HepG2 (cell line): ENCODE data around the gene CYB5R2. TPM values are rescaled to one million over a fixed set of nuclear protein-coding genes. Genes with fewer than 3 reads are reported as not detected.

ENCODE experiments used
- ATAC-seq: fragments of 200-7000 bp; cut with Tn5 transposase; 3 replicates; pipeline ENCODE4 v1.9.1; 2020; ENCODE audit warnings: mild to moderate bottlenecking, moderate library complexity
- BruUV-seq: library from RNA; stranded (reverse); fragments of 400-500 nt; replicated peaks from 2 replicates; lab custom pipeline; 2021; lab: Mats Ljungman, UMichigan
- CTCF ChIA-PET: fragments of 300-600 bp; formaldehyde crosslinking; extraction: SDS; loops from one replicate; lab custom pipeline; 2021; ENCODE audit warnings: low total read pairs, inconsistent platforms, low intra/inter-chr PET ratio; lab: Yijun Ruan, JAX
- POLR2A ChIA-PET: fragments of 350-600 bp; sonication (Branson Sonifier 250); formaldehyde crosslinking; loops from one replicate; lab custom pipeline; 2020; ENCODE audit warnings: antibody characterized with exemption, inconsistent platforms; lab: Yijun Ruan, JAX
- DNase-seq: peaks from one replicate; pipeline ENCODE4 v3.0.0-alpha.2; 2015; ENCODE audit warnings: low spot score
- FAIRE-seq: peaks from 3 replicates; lab custom pipeline; 2011; peaks lifted over from hg19 to GRCh38; lab: Jason Lieb, UNC
- H2AFZ ChIP-seq: one replicate; pipeline ENCODE4 v1.6.1; 2011; ENCODE audit warnings: low read length, inconsistent platforms
- H3K27ac ChIP-seq: fragments of 300-600 bp; 3 replicates; pipeline ENCODE4 v1.8.0; 2011; ENCODE audit warnings: mixed run types, mild to moderate bottlenecking, mixed read lengths, low read length, inconsistent platforms; ENCODE audit not compliant: insufficient read depth; ENCODE audit errors: extremely low read length
- H3K27me3 ChIP-seq, 2 experiments: fragments of 200-600 bp in 1 of 2; 2 replicates in 1 of 2; 3 replicates in 1 of 2; pipeline versions ENCODE4 v1.6.0 to v1.8.0; 2011; ENCODE audit warnings: low read length in 2 of 2, mild to moderate bottlenecking in 2 of 2, moderate library complexity in 2 of 2, inconsistent platforms in 1 of 2; ENCODE audit not compliant: insufficient read depth in 2 of 2, control insufficient read depth in 1 of 2
- H3K36me3 ChIP-seq, 2 experiments: fragments of 200-600 bp in 1 of 2; replicated peaks in 1 of 2; 2 replicates in 1 of 2; 3 replicates in 1 of 2; pipeline versions ENCODE4 v1.5.1 to v1.8.0; 2011; ENCODE audit warnings: low read length in 2 of 2, inconsistent platforms in 1 of 2; ENCODE audit not compliant: insufficient read depth in 2 of 2, control insufficient read depth in 1 of 2
- H3K4me1 ChIP-seq: 2 replicates; pipeline ENCODE4 v1.5.1; 2012; ENCODE audit warnings: low read length, inconsistent platforms; ENCODE audit not compliant: insufficient read depth
- H3K4me2 ChIP-seq: 2 replicates; pipeline ENCODE4 v1.6.0; 2011; ENCODE audit warnings: low read depth, low read length, inconsistent platforms
- H3K4me3 ChIP-seq, 3 experiments: fragments of 200-600 bp in 1 of 3; sonication (generic), shearing (Covaris generic) in 1 of 3; replicated peaks in 1 of 3; 2 replicates each; pipeline ENCODE4 v1.5.1; 2011 to 2016; ENCODE audit warnings: low read length in 3 of 3, inconsistent platforms in 2 of 3, low read depth in 2 of 3, mild to moderate bottlenecking in 2 of 3, control low read depth in 1 of 3, mixed read lengths in 1 of 3; ENCODE audit not compliant: insufficient read depth in 1 of 3
- H3K79me2 ChIP-seq: one replicate; pipeline ENCODE4 v1.6.1; 2011; ENCODE audit warnings: low read length, inconsistent platforms; ENCODE audit not compliant: insufficient read depth
- H3K9ac ChIP-seq: 2 replicates; pipeline ENCODE4 v1.6.0; 2011; ENCODE audit warnings: mild to moderate bottlenecking, low read depth, low read length, inconsistent platforms; ENCODE audit not compliant: insufficient read depth
- H3K9me3 ChIP-seq: 2 replicates; pipeline ENCODE4 v1.5.1; 2012; ENCODE audit warnings: mild to moderate bottlenecking, low read length
- H4K20me1 ChIP-seq: 2 replicates; pipeline ENCODE4 v1.6.0; 2011; ENCODE audit warnings: inconsistent platforms, mild to moderate bottlenecking, low read length, moderate library complexity; ENCODE audit not compliant: insufficient read depth
- ATRX ChIP-seq: sonication (generic); formaldehyde crosslinking; IDR thresholded peaks from 2 replicates; pipeline ENCODE4 v1.4.0; 2020; ENCODE audit warnings: missing genetic modification reagents, borderline replicate concordance
- ERF ChIP-seq: IDR thresholded peaks from 2 replicates; pipeline ENCODE4 v1.6.1; 2018; ENCODE audit warnings: missing biosample characterization, missing genetic modification reagents
- ETV6 ChIP-seq: sonication (generic); formaldehyde crosslinking; conservative IDR thresholded peaks from 2 replicates; pipeline ENCODE4 v1.4.0; 2020; ENCODE audit warnings: missing genetic modification reagents
- HNRNPH1 ChIP-seq: fragments of 200-400 bp; formaldehyde crosslinking; optimal IDR thresholded peaks from 2 replicates; pipeline ENCODE3; 2017; ENCODE audit warnings: mild to moderate bottlenecking, low read depth, low read length
- KLF11 ChIP-seq: IDR thresholded peaks from 2 replicates; pipeline ENCODE4 v1.6.1; 2016; ENCODE audit warnings: missing compliant biosample characterization
- MIER2 ChIP-seq: IDR thresholded peaks from 2 replicates; pipeline ENCODE4 v1.6.1; 2016; ENCODE audit warnings: missing biosample characterization, missing genetic modification reagents
- MTF2 ChIP-seq: sonication (generic); formaldehyde crosslinking; IDR thresholded peaks from 2 replicates; pipeline ENCODE4 v1.5.0; 2020; ENCODE audit warnings: missing genetic modification reagents, borderline replicate concordance
- PHF5A ChIP-seq: IDR thresholded peaks from one replicate; pipeline ENCODE4 v1.6.1; 2018; ENCODE audit warnings: low read depth, missing genetic modification reagents; ENCODE audit not compliant: unreplicated experiment
- TERF1 ChIP-seq: sonication (generic); formaldehyde crosslinking; IDR thresholded peaks from 2 replicates; pipeline ENCODE4 v1.8.0; 2022; ENCODE audit warnings: mild to moderate bottlenecking, missing genetic modification reagents, moderate library complexity
- ZNF10 ChIP-seq: sonication (generic); formaldehyde crosslinking; IDR thresholded peaks from 2 replicates; pipeline ENCODE4 v1.4.0; 2020; ENCODE audit warnings: mild to moderate bottlenecking, low read depth, missing genetic modification reagents, borderline replicate concordance
- ZNF234 ChIP-seq: sonication (generic); formaldehyde crosslinking; conservative IDR thresholded peaks from 2 replicates; pipeline ENCODE4 v1.5.1; 2020; ENCODE audit warnings: mild to moderate bottlenecking, missing genetic modification reagents
- ZNF260 ChIP-seq: sonication (generic); formaldehyde crosslinking; IDR thresholded peaks from 2 replicates; pipeline ENCODE4 v1.4.0; 2020; ENCODE audit warnings: missing genetic modification reagents, low read depth, mild to moderate bottlenecking, borderline replicate concordance
- ZNF446 ChIP-seq: sonication (generic); formaldehyde crosslinking; IDR thresholded peaks from 2 replicates; pipeline ENCODE4 v1.5.0; 2020; ENCODE audit warnings: mild to moderate bottlenecking, missing genetic modification reagents
- ZNF460 ChIP-seq: sonication (generic); formaldehyde crosslinking; IDR thresholded peaks from 2 replicates; pipeline ENCODE4 v1.5.1; 2020; ENCODE audit warnings: missing genetic modification reagents, mild to moderate bottlenecking, borderline replicate concordance
- WGBS: methylation state at CpG from one replicate; pipeline ENCODE4 v1.1.6; 2017; ENCODE audit warnings: low lambda C conversion rate; 5-methylcytosine and 5-hydroxymethylcytosine counted together
- in situ Hi-C: cut with HindIII; loops from 2 replicates; pipeline ENCODE4 v1.10.0; 2017; ENCODE audit warnings: low pct_unique_long_range_greater_than_20kb; ENCODE audit not compliant: extremely low pct_ligation_motif_present
- intact Hi-C: fragments of 100-400 bp; cut with micrococcal nuclease; formaldehyde crosslinking; loops from one replicate; pipeline ENCODE4 v1.10.0; 2022; ENCODE audit not compliant: unreplicated experiment
- polyA plus RNA-seq, 8 experiments: library from polyadenylated mRNA; depleted of rRNA in 3 of 8; stranded (reverse) in 7 of 8; unstranded in 1 of 8; fragments of >200 nt; fragmentation: Illumina TruSeq in 4 of 8; extraction: Trizol in 4 of 8; gene quantifications; 2 replicates each; pipeline versions ENCODE4 v1.2.1 to v1.2.3, GENCODE V29; 2011 to 2016; ENCODE audit warnings: low read depth in 4 of 8, missing spikeins in 1 of 8, mixed read lengths in 1 of 8; ENCODE audit not compliant: insufficient read depth in 1 of 8
- total RNA-seq, 5 experiments: library from RNA; depleted of rRNA; stranded (reverse); fragments of >200 nt; fragmentation: Illumina TruSeq; extraction: Trizol; gene quantifications; 2 replicates each; pipeline ENCODE4 v1.2.3, GENCODE V29; 2016; ENCODE audit warnings: low read depth in 1 of 5
- TF ChIP-seq, protein P1 (sequence below): IDR thresholded peaks from 2 replicates; pipeline ENCODE4 v1.6.1; 2016; ENCODE audit warnings: low read depth, missing genetic modification reagents, missing compliant biosample characterization
- TF ChIP-seq, protein P2 (sequence below): sonication (generic); formaldehyde crosslinking; IDR thresholded peaks from 2 replicates; pipeline ENCODE4 v1.5.1; 2020; ENCODE audit warnings: missing genetic modification reagents, mild to moderate bottlenecking, borderline replicate concordance
- TF ChIP-seq, protein P3 (sequence below): sonication (generic); formaldehyde crosslinking; IDR thresholded peaks from 2 replicates; pipeline ENCODE4 v1.8.0; 2022; ENCODE audit warnings: mild to moderate bottlenecking, missing genetic modification reagents, moderate library complexity

The CYB5R2 gene
- total and polyA plus RNA-seq, 2 of the 13 experiments (the other 11 are each of a cell fraction or from before 2014, with no cell fraction given), result 0.40 to 0.51 TPM

GRCh38 chr11:7643314-7643713, 30.0 kb downstream of the CYB5R2 start:
- POLR2A ChIA-PET, result no interaction called here
- TF ChIP-seq, protein P1, sequence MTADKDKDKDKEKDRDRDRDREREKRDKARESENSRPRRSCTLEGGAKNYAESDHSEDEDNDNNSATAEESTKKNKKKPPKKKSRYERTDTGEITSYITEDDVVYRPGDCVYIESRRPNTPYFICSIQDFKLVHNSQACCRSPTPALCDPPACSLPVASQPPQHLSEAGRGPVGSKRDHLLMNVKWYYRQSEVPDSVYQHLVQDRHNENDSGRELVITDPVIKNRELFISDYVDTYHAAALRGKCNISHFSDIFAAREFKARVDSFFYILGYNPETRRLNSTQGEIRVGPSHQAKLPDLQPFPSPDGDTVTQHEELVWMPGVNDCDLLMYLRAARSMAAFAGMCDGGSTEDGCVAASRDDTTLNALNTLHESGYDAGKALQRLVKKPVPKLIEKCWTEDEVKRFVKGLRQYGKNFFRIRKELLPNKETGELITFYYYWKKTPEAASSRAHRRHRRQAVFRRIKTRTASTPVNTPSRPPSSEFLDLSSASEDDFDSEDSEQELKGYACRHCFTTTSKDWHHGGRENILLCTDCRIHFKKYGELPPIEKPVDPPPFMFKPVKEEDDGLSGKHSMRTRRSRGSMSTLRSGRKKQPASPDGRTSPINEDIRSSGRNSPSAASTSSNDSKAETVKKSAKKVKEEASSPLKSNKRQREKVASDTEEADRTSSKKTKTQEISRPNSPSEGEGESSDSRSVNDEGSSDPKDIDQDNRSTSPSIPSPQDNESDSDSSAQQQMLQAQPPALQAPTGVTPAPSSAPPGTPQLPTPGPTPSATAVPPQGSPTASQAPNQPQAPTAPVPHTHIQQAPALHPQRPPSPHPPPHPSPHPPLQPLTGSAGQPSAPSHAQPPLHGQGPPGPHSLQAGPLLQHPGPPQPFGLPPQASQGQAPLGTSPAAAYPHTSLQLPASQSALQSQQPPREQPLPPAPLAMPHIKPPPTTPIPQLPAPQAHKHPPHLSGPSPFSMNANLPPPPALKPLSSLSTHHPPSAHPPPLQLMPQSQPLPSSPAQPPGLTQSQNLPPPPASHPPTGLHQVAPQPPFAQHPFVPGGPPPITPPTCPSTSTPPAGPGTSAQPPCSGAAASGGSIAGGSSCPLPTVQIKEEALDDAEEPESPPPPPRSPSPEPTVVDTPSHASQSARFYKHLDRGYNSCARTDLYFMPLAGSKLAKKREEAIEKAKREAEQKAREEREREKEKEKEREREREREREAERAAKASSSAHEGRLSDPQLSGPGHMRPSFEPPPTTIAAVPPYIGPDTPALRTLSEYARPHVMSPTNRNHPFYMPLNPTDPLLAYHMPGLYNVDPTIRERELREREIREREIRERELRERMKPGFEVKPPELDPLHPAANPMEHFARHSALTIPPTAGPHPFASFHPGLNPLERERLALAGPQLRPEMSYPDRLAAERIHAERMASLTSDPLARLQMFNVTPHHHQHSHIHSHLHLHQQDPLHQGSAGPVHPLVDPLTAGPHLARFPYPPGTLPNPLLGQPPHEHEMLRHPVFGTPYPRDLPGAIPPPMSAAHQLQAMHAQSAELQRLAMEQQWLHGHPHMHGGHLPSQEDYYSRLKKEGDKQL (CRISPR knock-in tag), result no peak
- no peak for TF ChIP-seq MIER2
- TF ChIP-seq ZNF460 (CRISPR knock-in tag), result no peak
- no peak for TF ChIP-seq ZNF446 (CRISPR knock-in tag)
- TF ChIP-seq MTF2, result no peak
- TF ChIP-seq ZNF234 (CRISPR knock-in tag), result no peak
- TF ChIP-seq HNRNPH1, result no peak
- TF ChIP-seq, protein P2, sequence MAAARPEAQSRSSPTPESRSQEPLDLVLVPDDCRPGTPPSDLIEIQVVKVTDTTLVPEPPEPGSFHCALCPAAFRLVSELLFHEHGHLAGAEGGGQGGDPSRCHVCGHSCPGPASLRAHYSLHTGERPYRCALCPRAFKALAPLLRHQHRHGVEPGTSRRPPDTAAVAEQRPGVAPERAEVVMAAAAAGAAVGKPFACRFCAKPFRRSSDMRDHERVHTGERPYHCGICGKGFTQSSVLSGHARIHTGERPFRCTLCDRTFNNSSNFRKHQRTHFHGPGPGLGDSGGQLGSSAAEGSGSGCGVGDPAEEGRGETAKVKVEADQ, result no peak
- no peak for TF ChIP-seq KLF11 (CRISPR knock-in tag)
- no peak for TF ChIP-seq PHF5A (CRISPR knock-in tag)
- no peak for TF ChIP-seq ATRX
- TF ChIP-seq ETV6, result no peak
- no peak for TF ChIP-seq ERF (CRISPR knock-in tag)
- TF ChIP-seq TERF1 (CRISPR knock-in tag), result no peak
- TF ChIP-seq ZNF260, result no peak
- TF ChIP-seq, protein P3, sequence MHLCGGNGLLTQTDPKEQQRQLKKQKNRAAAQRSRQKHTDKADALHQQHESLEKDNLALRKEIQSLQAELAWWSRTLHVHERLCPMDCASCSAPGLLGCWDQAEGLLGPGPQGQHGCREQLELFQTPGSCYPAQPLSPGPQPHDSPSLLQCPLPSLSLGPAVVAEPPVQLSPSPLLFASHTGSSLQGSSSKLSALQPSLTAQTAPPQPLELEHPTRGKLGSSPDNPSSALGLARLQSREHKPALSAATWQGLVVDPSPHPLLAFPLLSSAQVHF, result no peak
- TF ChIP-seq ZNF10 (CRISPR knock-in tag), result no peak

More at GRCh38 chr11:7643314-7643713, 30.0 kb downstream of the CYB5R2 start:
- Histone ChIP-seq H3K9ac (no peak overlapping the region), H3K79me2 (no peaks in the 10 kb centered on the region), H3K36me3 (peaks cover 24 to 57% of the 10 kb centered on the region in 2 experiments), H3K9me3 (no peaks in the 10 kb centered on the region), H4K20me1 (no peaks in the 10 kb centered on the region), H3K27me3 (no peaks in the 10 kb centered on the region), H2AFZ (no peak overlapping the region), H3K4me1 (no peaks in the 10 kb centered on the region), H3K4me2 (no peak overlapping the region), H3K4me3 (no peak overlapping the region), H3K27ac (no peak overlapping the region)
- BruUV-seq, result no TSS peak
- ATAC-seq (no peak), FAIRE-seq (no peak), DNase-seq (no peak)
- CTCF ChIA-PET, result no interaction called here
- intact Hi-C loops, result no loop called here
- in situ Hi-C loops, result no loop called here
- 96% methylated on average over 4 of the region's 4 CpGs for WGBS
